Fibroblast of mammary gland (primary cell): ENCODE data around the gene TRIM3.

Experiments used
- DNase-seq: peaks from one replicate; pipeline ENCODE4 v3.0.0-alpha.2; 2010; ENCODE audit warnings: low read depth
- H3K4me3 ChIP-seq: 2 replicates; pipeline ENCODE4 v1.5.1; 2011; ENCODE audit warnings: low read depth, mild to moderate bottlenecking, low read length, moderate library complexity; ENCODE audit not compliant: control insufficient read depth
- CTCF ChIP-seq: conservative IDR thresholded peaks from 2 replicates; pipeline ENCODE4 v1.5.1; 2011; ENCODE audit warnings: low read depth, low read length, inconsistent platforms; ENCODE audit not compliant: control insufficient read depth, insufficient read depth

The TRIM3 gene

GRCh38 chr11:6442441-6442840, 31.3 kb downstream of the TRIM3 start:
- DNase-seq = no peak
- H3K4me3 ChIP-seq = no peak overlapping the region
- no peak for TF ChIP-seq CTCF

- no peak for TF ChIP-seq CTCF
- no peak within 1 kb of the TSS for H3K4me3 ChIP-seq
- DNase-seq = no peak
Observed at GRCh38 chr11:6440906-6441358, 32.8 kb downstream of the TRIM3 start, which contains the start of gene HPX. TSS of gene HPX (minus strand) at chr11:6440987. CDS start at chr11:6440963, 24 bp downstream.

- TF ChIP-seq CTCF = peak; percentile 89
- peak; percentile 69 for DNase-seq
- no peak overlapping the region for H3K4me3 ChIP-seq
Observed at GRCh38 chr11:6438979-6439571, 34.7 kb downstream of the TRIM3 start.

GRCh38 chr11:6437993-6438392, 35.7 kb downstream of the TRIM3 start:
- TF ChIP-seq CTCF = no peak
- DNase-seq = no peak
- H3K4me3 ChIP-seq = no peak overlapping the region

- TF ChIP-seq CTCF = no peak
- DNase-seq = no peak
- no peak overlapping the region for H3K4me3 ChIP-seq
Observed at GRCh38 chr11:6437423-6437822, 36.3 kb downstream of the TRIM3 start.

- H3K4me3 ChIP-seq = no peak overlapping the region
- TF ChIP-seq CTCF = no peak
- no peak for DNase-seq
Observed at GRCh38 chr11:6433998-6434660, 39.6 kb downstream of the TRIM3 start.
